Esophagus (tissue), 2 donors: ENCODE results near the gene IL25. TPM values are rescaled to one million over a fixed set of nuclear protein-coding genes. Genes with fewer than 3 reads are reported as not detected.

Experiments
- H3K27ac ChIP-seq, 2 donors: one replicate each; pipeline ENCODE4 v1.5.1; 2013; ENCODE audit warnings: low read depth in 2 of 2, mild to moderate bottlenecking in 2 of 2, inconsistent platforms in 1 of 2, low read length in 1 of 2, moderate library complexity in 1 of 2
- H3K27me3 ChIP-seq, 2 donors: one replicate each; pipeline ENCODE4 v1.6.1; 2013; ENCODE audit warnings: low read length in 2 of 2, control low read depth in 1 of 2, mild to moderate bottlenecking in 1 of 2; ENCODE audit not compliant: insufficient read depth in 2 of 2, control insufficient read depth in 1 of 2
- H3K36me3 ChIP-seq, 2 donors: one replicate each; pipeline ENCODE4 v1.6.1; 2013; ENCODE audit warnings: low read length in 1 of 2; ENCODE audit not compliant: control insufficient read depth in 2 of 2, insufficient read depth in 2 of 2
- H3K4me1 ChIP-seq, 2 donors: one replicate each; pipeline ENCODE4 v1.6.1; 2013; ENCODE audit warnings: low read length in 1 of 2; ENCODE audit not compliant: control insufficient read depth in 2 of 2, insufficient read depth in 2 of 2
- H3K4me3 ChIP-seq, 2 donors: one replicate each; pipeline ENCODE4 v1.5.1; 2013; ENCODE audit warnings: low read length in 2 of 2, mild to moderate bottlenecking in 2 of 2, low read depth in 1 of 2, moderate library complexity in 1 of 2
- H3K9me3 ChIP-seq, 2 donors: one replicate each; pipeline ENCODE4 v1.6.1; 2013; ENCODE audit warnings: mild to moderate bottlenecking in 2 of 2, low read depth in 1 of 2, low read length in 1 of 2, moderate library complexity in 1 of 2; ENCODE audit not compliant: control insufficient read depth in 2 of 2, insufficient read depth in 1 of 2
- WGBS, 2 donors: extraction: QIAGEN DNeasy Blood & Tissue Kit; methylation state at CpG; one replicate each; pipeline ENCODE4 v1.1.7; 2013; 5-methylcytosine and 5-hydroxymethylcytosine counted together
- polyA plus RNA-seq, 2 donors: library from polyadenylated mRNA; stranded (reverse); fragments of 200-250 nt; gene quantifications; one replicate each; pipeline ENCODE4 v1.2.3, GENCODE V29; 2013
- donor health status: healthy with polysubstance abuse.
- donor health status: Bipolar disorder and iron deficiency.

IL25 gene
- polyA plus RNA-seq, 2 donors, result not detected

GRCh38 chr14:23371865-23372264, 744 bp upstream of the IL25 start:
- H3K27me3 ChIP-seq, result no peaks in the 10 kb centered on the region
- H3K27ac ChIP-seq, result no peak overlapping the region
- WGBS, 2 donors, result 87 to 88% methylated on average over 1 of the region's 1 CpG
- no peaks in the 10 kb centered on the region for H3K36me3 ChIP-seq
- no peaks in the 10 kb centered on the region for H3K9me3 ChIP-seq
- peaks cover 2 to 8% of the 10 kb centered on the region in 2 donors for H3K4me1 ChIP-seq
- H3K4me3 ChIP-seq, result no peak overlapping the region

- WGBS, 2 donors, result 92 to 96% methylated on average over 3 of the region's 3 CpGs
Observed at GRCh38 chr14:23373041-23373440, 432 bp downstream of the IL25 start.

GRCh38 chr14:23375527-23376251, 3.1 kb downstream of the IL25 start:
- Histone ChIP-seq H3K36me3 (no peaks in the 10 kb centered on the region), H3K4me3 (no peak overlapping the region), H3K4me1 (peaks cover 0 to 4% of the 10 kb centered on the region in 2 donors), H3K27me3 (no peaks in the 10 kb centered on the region), H3K27ac (no peak overlapping the region), H3K9me3 (no peaks in the 10 kb centered on the region)
- WGBS, 2 donors, result 82 to 85% methylated on average over 21 of the region's 21 CpGs

More at GRCh38 chr14:23373041-23373440, 432 bp downstream of the IL25 start:
- no peak overlapping the region for H3K27ac ChIP-seq
- peaks cover 0 to 6% of the 10 kb centered on the region in 2 donors for H3K4me1 ChIP-seq
- no peaks in the 10 kb centered on the region for H3K36me3 ChIP-seq
- no peak overlapping the region for H3K4me3 ChIP-seq
- no peaks in the 10 kb centered on the region for H3K27me3 ChIP-seq
- no peaks in the 10 kb centered on the region for H3K9me3 ChIP-seq

- WGBS, 2 donors, result 57 to 63% methylated on average over 13 of the region's 13 CpGs
- Histone ChIP-seq H3K36me3 (no peaks in the 10 kb centered on the region), H3K9me3 (no peaks in the 10 kb centered on the region), H3K27me3 (no peaks in the 10 kb centered on the region), H3K4me3 (no peak within 1 kb of the TSS), H3K27ac (no peak within 1 kb of the TSS), H3K4me1 (peaks cover 0 to 4% of the 10 kb centered on the region in 2 donors)
Observed at GRCh38 chr14:23376482-23377197, 4.0 kb downstream of the IL25 start, which contains the start of gene CMTM5. TSS of gene CMTM5 (plus strand) at chr14:23377046. CDS start at chr14:23377252, 206 bp downstream.

GRCh38 chr14:23377198-23377550, 4.6 kb downstream of the IL25 start:
- Histone ChIP-seq H3K27me3 (no peaks in the 10 kb centered on the region), H3K9me3 (no peaks in the 10 kb centered on the region), H3K27ac (no peak overlapping the region), H3K36me3 (no peaks in the 10 kb centered on the region), H3K4me1 (peaks cover 0 to 4% of the 10 kb centered on the region in 2 donors), H3K4me3 (no peak overlapping the region)
- 61 to 68% methylated on average over 11 of the region's 11 CpGs for WGBS, 2 donors

- no peaks in the 10 kb centered on the region for H3K27me3 ChIP-seq
- H3K4me1 ChIP-seq, result peaks cover 0 to 4% of the 10 kb centered on the region in 2 donors
- H3K4me3 ChIP-seq, result no peak overlapping the region
- no peak overlapping the region for H3K27ac ChIP-seq
- no peaks in the 10 kb centered on the region for H3K9me3 ChIP-seq
- no peaks in the 10 kb centered on the region for H3K36me3 ChIP-seq
- 85 to 89% methylated on average over 14 of the region's 14 CpGs for WGBS, 2 donors
Observed at GRCh38 chr14:23377573-23378563, 5.3 kb downstream of the IL25 start.

GRCh38 chr14:23378612-23379220, 6.1 kb downstream of the IL25 start:
- Histone ChIP-seq H3K4me1 (peaks cover 0 to 4% of the 10 kb centered on the region in 2 donors), H3K36me3 (no peaks in the 10 kb centered on the region), H3K27me3 (no peaks in the 10 kb centered on the region), H3K9me3 (no peaks in the 10 kb centered on the region), H3K27ac (no peak overlapping the region), H3K4me3 (no peak overlapping the region)
- WGBS, 2 donors, result 82 to 85% methylated on average over 11 of the region's 11 CpGs

- no peaks in the 10 kb centered on the region for H3K9me3 ChIP-seq
- no peak overlapping the region for H3K4me3 ChIP-seq
- H3K36me3 ChIP-seq, result no peaks in the 10 kb centered on the region
- H3K4me1 ChIP-seq, result peaks cover 0 to 4% of the 10 kb centered on the region in 2 donors
- H3K27ac ChIP-seq, result no peak overlapping the region
- WGBS, 2 donors, result 34 to 35% methylated on average over 12 of the region's 12 CpGs
- H3K27me3 ChIP-seq, result no peaks in the 10 kb centered on the region
Observed at GRCh38 chr14:23379366-23380196, 7.0 kb downstream of the IL25 start.
